Measurements from ENCODE around the gene SPG11.

GRCh38 chr15:44698641-44699040, 35.2 kb upstream of the SPG11 start:
- TF ChIP-seq CTCF (IDR thresholded peaks at IDR 0.05) (no peak), POLR2AphosphoS5 (IDR thresholded peaks at IDR 0.05) (no peak)
